IgD-negative memory B cell (primary cell): ENCODE results near the gene ASAP2. TPM values are rescaled to one million over a fixed set of nuclear protein-coding genes. Genes with fewer than 3 reads are reported as not detected.

Source experiments
- H3K27ac Mint-ChIP-seq, 3 donors: one replicate each; pipeline ENCODE4 v1.8.0; 2020 to 2022; ENCODE audit warnings: mild to moderate bottlenecking in 3 of 3, mixed read lengths in 3 of 3, moderate library complexity in 1 of 3
- H3K27me3 Mint-ChIP-seq: one replicate; pipeline ENCODE4 v1.8.0; 2021; ENCODE audit warnings: mixed read lengths
- H3K36me3 Mint-ChIP-seq: one replicate; pipeline ENCODE4 v1.8.0; 2020; ENCODE audit warnings: mild to moderate bottlenecking, mixed read lengths
- H3K4me1 Mint-ChIP-seq, 3 donors: one replicate each; pipeline ENCODE4 v1.8.0; 2020 to 2022; ENCODE audit warnings: mixed read lengths in 3 of 3, mild to moderate bottlenecking in 1 of 3
- H3K4me3 Mint-ChIP-seq, 4 donors: one replicate each; pipeline ENCODE4 v1.8.0; 2020 to 2022; ENCODE audit warnings: mild to moderate bottlenecking in 4 of 4, mixed read lengths in 4 of 4, moderate library complexity in 3 of 4
- H3K9me3 Mint-ChIP-seq, 3 donors: one replicate each; pipeline ENCODE4 v1.8.0; 2020 to 2021; ENCODE audit warnings: mixed read lengths in 3 of 3, mild to moderate bottlenecking in 1 of 3
- polyA plus RNA-seq: library from polyadenylated mRNA; unstranded; fragments of 300-500 nt; fragmentation: Illumina TruSeq; gene quantifications from one replicate; pipeline ENCODE4 v1.2.3, GENCODE V29; 2021

The ASAP2 gene
- not detected for polyA plus RNA-seq

GRCh38 chr2:9205963-9206948, at the start of gene ASAP2:
ASAP2 (plus strand) TSS chr2:9206812; CDS start chr2:9207105, 293 bp downstream.
- Mint-ChIP-seq H3K27me3 (peaks cover 30% of the 10 kb centered on the region), H3K27ac (no peak within 1 kb of the TSS), H3K4me3 (peak within 1 kb of the TSS; percentile 61 to 77 (median 75)), H3K36me3 (no peaks in the 10 kb centered on the region), H3K9me3 (peaks cover 0 to 5% (median 0%) of the 10 kb centered on the region in 3 donors), H3K4me1 (peaks cover 0 to 5% (median 4%) of the 10 kb centered on the region in 3 donors)

GRCh38 chr2:9158786-9159779, 47.5 kb upstream of the ASAP2 start:
- H3K27me3 Mint-ChIP-seq, result no peaks in the 10 kb centered on the region
- H3K9me3 Mint-ChIP-seq, result no peaks in the 10 kb centered on the region
- no peak overlapping the region for H3K27ac Mint-ChIP-seq
- H3K4me3 Mint-ChIP-seq, result no peak overlapping the region
- H3K4me1 Mint-ChIP-seq, result no peaks in the 10 kb centered on the region
- no peaks in the 10 kb centered on the region for H3K36me3 Mint-ChIP-seq

- no peaks in the 10 kb centered on the region for H3K36me3 Mint-ChIP-seq
- no peaks in the 10 kb centered on the region for H3K27me3 Mint-ChIP-seq
- H3K27ac Mint-ChIP-seq, result no peak overlapping the region
- peaks cover 0 to 1% (median 0%) of the 10 kb centered on the region in 3 donors for H3K9me3 Mint-ChIP-seq
- H3K4me1 Mint-ChIP-seq, result no peaks in the 10 kb centered on the region
- H3K4me3 Mint-ChIP-seq, result no peak overlapping the region
Observed at GRCh38 chr2:9160732-9161131, 45.9 kb upstream of the ASAP2 start.

- H3K9me3 Mint-ChIP-seq, result peaks cover 0 to 1% (median 0%) of the 10 kb centered on the region in 3 donors
- no peaks in the 10 kb centered on the region for H3K4me1 Mint-ChIP-seq
- no peaks in the 10 kb centered on the region for H3K36me3 Mint-ChIP-seq
- no peak overlapping the region for H3K4me3 Mint-ChIP-seq
- no peaks in the 10 kb centered on the region for H3K27me3 Mint-ChIP-seq
- H3K27ac Mint-ChIP-seq, result no peak overlapping the region
Observed at GRCh38 chr2:9162841-9163240, 43.8 kb upstream of the ASAP2 start.

GRCh38 chr2:9163306-9164111, 43.1 kb upstream of the ASAP2 start:
- Mint-ChIP-seq H3K36me3 (no peaks in the 10 kb centered on the region), H3K4me3 (no peak overlapping the region), H3K27ac (no peak overlapping the region), H3K9me3 (peaks cover 0 to 1% (median 0%) of the 10 kb centered on the region in 3 donors), H3K27me3 (no peaks in the 10 kb centered on the region), H3K4me1 (no peaks in the 10 kb centered on the region)

GRCh38 chr2:9164112-9164608, 42.5 kb upstream of the ASAP2 start:
- no peaks in the 10 kb centered on the region for H3K27me3 Mint-ChIP-seq
- H3K36me3 Mint-ChIP-seq, result no peaks in the 10 kb centered on the region
- peaks cover 0 to 3% (median 1%) of the 10 kb centered on the region in 3 donors for H3K4me1 Mint-ChIP-seq
- H3K4me3 Mint-ChIP-seq, result no peak overlapping the region
- H3K9me3 Mint-ChIP-seq, result peaks cover 0 to 1% (median 0%) of the 10 kb centered on the region in 3 donors
- no peak overlapping the region for H3K27ac Mint-ChIP-seq

- Mint-ChIP-seq H3K4me3 (no peak overlapping the region), H3K27ac (peak overlapping the region in 1 of 3 donors; percentile 18), H3K36me3 (no peaks in the 10 kb centered on the region), H3K9me3 (peaks cover 0 to 1% (median 0%) of the 10 kb centered on the region in 3 donors), H3K27me3 (peaks cover 2% of the 10 kb centered on the region), H3K4me1 (peaks cover 0 to 3% (median 1%) of the 10 kb centered on the region in 3 donors)
Observed at GRCh38 chr2:9165625-9166024, 41.0 kb upstream of the ASAP2 start.

GRCh38 chr2:9166579-9167377, 39.8 kb upstream of the ASAP2 start:
- peaks cover 0 to 3% (median 1%) of the 10 kb centered on the region in 3 donors for H3K4me1 Mint-ChIP-seq
- no peaks in the 10 kb centered on the region for H3K36me3 Mint-ChIP-seq
- no peak overlapping the region for H3K4me3 Mint-ChIP-seq
- peaks cover 0 to 1% (median 0%) of the 10 kb centered on the region in 3 donors for H3K9me3 Mint-ChIP-seq
- no peak overlapping the region for H3K27ac Mint-ChIP-seq
- H3K27me3 Mint-ChIP-seq, result peaks cover 7% of the 10 kb centered on the region

- no peak overlapping the region for H3K27ac Mint-ChIP-seq
- peaks cover 7% of the 10 kb centered on the region for H3K27me3 Mint-ChIP-seq
- no peaks in the 10 kb centered on the region for H3K36me3 Mint-ChIP-seq
- peaks cover 0 to 3% (median 0%) of the 10 kb centered on the region in 3 donors for H3K9me3 Mint-ChIP-seq
- H3K4me1 Mint-ChIP-seq, result peaks cover 0 to 3% (median 1%) of the 10 kb centered on the region in 3 donors
- H3K4me3 Mint-ChIP-seq, result no peak overlapping the region
Observed at GRCh38 chr2:9167718-9168657, 38.6 kb upstream of the ASAP2 start.

- Mint-ChIP-seq H3K36me3 (no peaks in the 10 kb centered on the region), H3K4me3 (peak overlapping the region in 1 of 4 donors; percentile 42), H3K9me3 (peaks cover 0 to 3% (median 0%) of the 10 kb centered on the region in 3 donors), H3K27me3 (peaks cover 7% of the 10 kb centered on the region), H3K27ac (no peak overlapping the region), H3K4me1 (peaks cover 0 to 3% (median 1%) of the 10 kb centered on the region in 3 donors)
Observed at GRCh38 chr2:9168821-9169221, 37.8 kb upstream of the ASAP2 start.

GRCh38 chr2:9169349-9170107, 37.1 kb upstream of the ASAP2 start:
- Mint-ChIP-seq H3K36me3 (no peaks in the 10 kb centered on the region), H3K27me3 (peaks cover 7% of the 10 kb centered on the region), H3K27ac (no peak overlapping the region), H3K4me3 (no peak overlapping the region), H3K4me1 (peaks cover 0 to 3% (median 1%) of the 10 kb centered on the region in 3 donors), H3K9me3 (peaks cover 0 to 3% (median 0%) of the 10 kb centered on the region in 3 donors)
